GM12878 (cell line): ENCODE data around the gene CCDC28B.

Source experiments
- GABPA ChIP-seq: IDR thresholded peaks from 2 replicates; pipeline ENCODE4 v1.6.1; 2014; ENCODE audit warnings: antibody characterized with exemption, low read depth, mild to moderate bottlenecking, inconsistent platforms
- JUND ChIP-seq: IDR thresholded peaks from 2 replicates; pipeline ENCODE4 v1.6.1; 2012; ENCODE audit warnings: low read depth, mild to moderate bottlenecking, low read length, improper control_type of control experiment, moderate library complexity
- NR2C2 ChIP-seq: IDR thresholded peaks from 2 replicates; pipeline ENCODE4 v1.6.1; 2011; ENCODE audit warnings: borderline replicate concordance, low read depth; ENCODE audit not compliant: control insufficient read depth, insufficient read length
- POLR2AphosphoS5 ChIP-seq: IDR thresholded peaks from 2 replicates; pipeline ENCODE4 v1.6.1; 2011; ENCODE audit warnings: mild to moderate bottlenecking, low read length, inconsistent platforms
- RAD51 ChIP-seq: fragments of 450-650 bp; IDR thresholded peaks from 2 replicates; pipeline ENCODE4 v1.6.1; 2016; ENCODE audit warnings: moderate library complexity, mild to moderate bottlenecking, inconsistent platforms
- SMC3 ChIP-seq: IDR thresholded peaks from 2 replicates; pipeline ENCODE4 v1.6.1; 2011; ENCODE audit warnings: low read length, improper control_type of control experiment, borderline replicate concordance
- TAF1 ChIP-seq: IDR thresholded peaks from 2 replicates; pipeline ENCODE4 v1.6.1; 2011; ENCODE audit warnings: mild to moderate bottlenecking, low read depth, low read length, borderline replicate concordance
- TF ChIP-seq, protein P1 (sequence below), 3 experiments: IDR thresholded peaks in 2 of 3; conservative IDR thresholded peaks in 1 of 3; 2 replicates each; pipeline ENCODE4 v1.5.1; 2011; ENCODE audit warnings: low read depth in 3 of 3, low read length in 3 of 3, mild to moderate bottlenecking in 3 of 3, control low read depth in 2 of 3, moderate library complexity in 2 of 3, inconsistent platforms in 1 of 3, mixed read lengths in 1 of 3; ENCODE audit not compliant: control insufficient read depth in 2 of 3, insufficient read depth in 1 of 3; ENCODE audit errors: extremely low read depth in 1 of 3
- TF ChIP-seq, protein P2 (sequence below): IDR thresholded peaks from 2 replicates; pipeline ENCODE4 v1.6.1; 2012; ENCODE audit warnings: low read depth, low read length, improper control_type of control experiment
- TF ChIP-seq, protein P3 (sequence below): IDR thresholded peaks from 2 replicates; pipeline ENCODE4 v1.6.1; 2011; ENCODE audit warnings: borderline replicate concordance, low read depth, mild to moderate bottlenecking, moderate library complexity, mixed read lengths, low read length; ENCODE audit not compliant: insufficient read depth; ENCODE audit errors: extremely low read length
- TF ChIP-seq, protein P4 (sequence below): IDR thresholded peaks from 2 replicates; pipeline ENCODE4 v1.6.1; 2011; ENCODE audit warnings: low read depth, low read length, improper control_type of control experiment, borderline replicate concordance
- TF ChIP-seq, protein P5 (sequence below): IDR thresholded peaks from 2 replicates; pipeline ENCODE4 v1.6.1; 2012; ENCODE audit warnings: mild to moderate bottlenecking, low read depth, low read length

DNA sequence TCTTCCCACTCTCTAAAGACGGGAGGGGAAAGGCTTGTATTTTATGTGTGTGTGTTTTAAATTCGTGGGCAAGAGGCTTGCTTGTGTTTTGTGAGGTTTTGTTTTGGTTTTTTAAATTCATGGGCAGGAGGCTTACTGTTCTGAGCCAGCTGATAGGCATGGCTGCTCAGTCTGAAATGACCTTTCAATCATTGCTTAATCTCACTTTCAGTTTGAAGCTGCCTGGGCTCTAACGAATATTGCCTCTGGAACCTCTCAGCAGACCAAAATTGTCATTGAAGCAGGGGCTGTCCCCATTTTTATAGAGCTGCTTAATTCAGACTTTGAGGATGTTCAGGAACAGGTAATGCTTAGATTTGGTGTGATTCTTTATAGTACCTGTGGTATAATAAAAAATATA is 41.2 kb upstream of the CCDC28B start:
- TF ChIP-seq, protein P1, sequence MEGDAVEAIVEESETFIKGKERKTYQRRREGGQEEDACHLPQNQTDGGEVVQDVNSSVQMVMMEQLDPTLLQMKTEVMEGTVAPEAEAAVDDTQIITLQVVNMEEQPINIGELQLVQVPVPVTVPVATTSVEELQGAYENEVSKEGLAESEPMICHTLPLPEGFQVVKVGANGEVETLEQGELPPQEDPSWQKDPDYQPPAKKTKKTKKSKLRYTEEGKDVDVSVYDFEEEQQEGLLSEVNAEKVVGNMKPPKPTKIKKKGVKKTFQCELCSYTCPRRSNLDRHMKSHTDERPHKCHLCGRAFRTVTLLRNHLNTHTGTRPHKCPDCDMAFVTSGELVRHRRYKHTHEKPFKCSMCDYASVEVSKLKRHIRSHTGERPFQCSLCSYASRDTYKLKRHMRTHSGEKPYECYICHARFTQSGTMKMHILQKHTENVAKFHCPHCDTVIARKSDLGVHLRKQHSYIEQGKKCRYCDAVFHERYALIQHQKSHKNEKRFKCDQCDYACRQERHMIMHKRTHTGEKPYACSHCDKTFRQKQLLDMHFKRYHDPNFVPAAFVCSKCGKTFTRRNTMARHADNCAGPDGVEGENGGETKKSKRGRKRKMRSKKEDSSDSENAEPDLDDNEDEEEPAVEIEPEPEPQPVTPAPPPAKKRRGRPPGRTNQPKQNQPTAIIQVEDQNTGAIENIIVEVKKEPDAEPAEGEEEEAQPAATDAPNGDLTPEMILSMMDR (IDR thresholded peaks at IDR 0.05 in 2 of 3, conservative IDR thresholded peaks at IDR 0.05 in 1 of 3; ENCODE audit: control insufficient read depth in 2 of 3, extremely low read depth in 1 of 3, insufficient read depth in 1 of 3, low read depth in 3 of 3, low read length in 3 of 3): no peak
- TF ChIP-seq, protein P2, sequence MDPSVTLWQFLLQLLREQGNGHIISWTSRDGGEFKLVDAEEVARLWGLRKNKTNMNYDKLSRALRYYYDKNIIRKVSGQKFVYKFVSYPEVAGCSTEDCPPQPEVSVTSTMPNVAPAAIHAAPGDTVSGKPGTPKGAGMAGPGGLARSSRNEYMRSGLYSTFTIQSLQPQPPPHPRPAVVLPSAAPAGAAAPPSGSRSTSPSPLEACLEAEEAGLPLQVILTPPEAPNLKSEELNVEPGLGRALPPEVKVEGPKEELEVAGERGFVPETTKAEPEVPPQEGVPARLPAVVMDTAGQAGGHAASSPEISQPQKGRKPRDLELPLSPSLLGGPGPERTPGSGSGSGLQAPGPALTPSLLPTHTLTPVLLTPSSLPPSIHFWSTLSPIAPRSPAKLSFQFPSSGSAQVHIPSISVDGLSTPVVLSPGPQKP: no peak
- TF ChIP-seq GABPA (no peak), NR2C2 (no peak), SMC3 (no peak), RAD51 (no peak), TAF1 (no peak), POLR2AphosphoS5 (no peak), JUND (no peak)
- TF ChIP-seq, protein P3, sequence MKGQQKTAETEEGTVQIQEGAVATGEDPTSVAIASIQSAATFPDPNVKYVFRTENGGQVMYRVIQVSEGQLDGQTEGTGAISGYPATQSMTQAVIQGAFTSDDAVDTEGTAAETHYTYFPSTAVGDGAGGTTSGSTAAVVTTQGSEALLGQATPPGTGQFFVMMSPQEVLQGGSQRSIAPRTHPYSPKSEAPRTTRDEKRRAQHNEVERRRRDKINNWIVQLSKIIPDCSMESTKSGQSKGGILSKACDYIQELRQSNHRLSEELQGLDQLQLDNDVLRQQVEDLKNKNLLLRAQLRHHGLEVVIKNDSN: no peak
- TF ChIP-seq, protein P4, sequence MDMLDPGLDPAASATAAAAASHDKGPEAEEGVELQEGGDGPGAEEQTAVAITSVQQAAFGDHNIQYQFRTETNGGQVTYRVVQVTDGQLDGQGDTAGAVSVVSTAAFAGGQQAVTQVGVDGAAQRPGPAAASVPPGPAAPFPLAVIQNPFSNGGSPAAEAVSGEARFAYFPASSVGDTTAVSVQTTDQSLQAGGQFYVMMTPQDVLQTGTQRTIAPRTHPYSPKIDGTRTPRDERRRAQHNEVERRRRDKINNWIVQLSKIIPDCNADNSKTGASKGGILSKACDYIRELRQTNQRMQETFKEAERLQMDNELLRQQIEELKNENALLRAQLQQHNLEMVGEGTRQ: no peak
- TF ChIP-seq, protein P5, sequence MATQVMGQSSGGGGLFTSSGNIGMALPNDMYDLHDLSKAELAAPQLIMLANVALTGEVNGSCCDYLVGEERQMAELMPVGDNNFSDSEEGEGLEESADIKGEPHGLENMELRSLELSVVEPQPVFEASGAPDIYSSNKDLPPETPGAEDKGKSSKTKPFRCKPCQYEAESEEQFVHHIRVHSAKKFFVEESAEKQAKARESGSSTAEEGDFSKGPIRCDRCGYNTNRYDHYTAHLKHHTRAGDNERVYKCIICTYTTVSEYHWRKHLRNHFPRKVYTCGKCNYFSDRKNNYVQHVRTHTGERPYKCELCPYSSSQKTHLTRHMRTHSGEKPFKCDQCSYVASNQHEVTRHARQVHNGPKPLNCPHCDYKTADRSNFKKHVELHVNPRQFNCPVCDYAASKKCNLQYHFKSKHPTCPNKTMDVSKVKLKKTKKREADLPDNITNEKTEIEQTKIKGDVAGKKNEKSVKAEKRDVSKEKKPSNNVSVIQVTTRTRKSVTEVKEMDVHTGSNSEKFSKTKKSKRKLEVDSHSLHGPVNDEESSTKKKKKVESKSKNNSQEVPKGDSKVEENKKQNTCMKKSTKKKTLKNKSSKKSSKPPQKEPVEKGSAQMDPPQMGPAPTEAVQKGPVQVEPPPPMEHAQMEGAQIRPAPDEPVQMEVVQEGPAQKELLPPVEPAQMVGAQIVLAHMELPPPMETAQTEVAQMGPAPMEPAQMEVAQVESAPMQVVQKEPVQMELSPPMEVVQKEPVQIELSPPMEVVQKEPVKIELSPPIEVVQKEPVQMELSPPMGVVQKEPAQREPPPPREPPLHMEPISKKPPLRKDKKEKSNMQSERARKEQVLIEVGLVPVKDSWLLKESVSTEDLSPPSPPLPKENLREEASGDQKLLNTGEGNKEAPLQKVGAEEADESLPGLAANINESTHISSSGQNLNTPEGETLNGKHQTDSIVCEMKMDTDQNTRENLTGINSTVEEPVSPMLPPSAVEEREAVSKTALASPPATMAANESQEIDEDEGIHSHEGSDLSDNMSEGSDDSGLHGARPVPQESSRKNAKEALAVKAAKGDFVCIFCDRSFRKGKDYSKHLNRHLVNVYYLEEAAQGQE: no peak
